ENCODE measurements around the gene GREM1. TPM values are rescaled to one million over a fixed set of nuclear protein-coding genes. Genes with fewer than 3 reads are reported as not detected.

Gene GREM1
- total RNA-seq, 4 donors from 2014 or later, result 0.31 to 1.0 (median 0.41) TPM; not detected in 1

DNA sequence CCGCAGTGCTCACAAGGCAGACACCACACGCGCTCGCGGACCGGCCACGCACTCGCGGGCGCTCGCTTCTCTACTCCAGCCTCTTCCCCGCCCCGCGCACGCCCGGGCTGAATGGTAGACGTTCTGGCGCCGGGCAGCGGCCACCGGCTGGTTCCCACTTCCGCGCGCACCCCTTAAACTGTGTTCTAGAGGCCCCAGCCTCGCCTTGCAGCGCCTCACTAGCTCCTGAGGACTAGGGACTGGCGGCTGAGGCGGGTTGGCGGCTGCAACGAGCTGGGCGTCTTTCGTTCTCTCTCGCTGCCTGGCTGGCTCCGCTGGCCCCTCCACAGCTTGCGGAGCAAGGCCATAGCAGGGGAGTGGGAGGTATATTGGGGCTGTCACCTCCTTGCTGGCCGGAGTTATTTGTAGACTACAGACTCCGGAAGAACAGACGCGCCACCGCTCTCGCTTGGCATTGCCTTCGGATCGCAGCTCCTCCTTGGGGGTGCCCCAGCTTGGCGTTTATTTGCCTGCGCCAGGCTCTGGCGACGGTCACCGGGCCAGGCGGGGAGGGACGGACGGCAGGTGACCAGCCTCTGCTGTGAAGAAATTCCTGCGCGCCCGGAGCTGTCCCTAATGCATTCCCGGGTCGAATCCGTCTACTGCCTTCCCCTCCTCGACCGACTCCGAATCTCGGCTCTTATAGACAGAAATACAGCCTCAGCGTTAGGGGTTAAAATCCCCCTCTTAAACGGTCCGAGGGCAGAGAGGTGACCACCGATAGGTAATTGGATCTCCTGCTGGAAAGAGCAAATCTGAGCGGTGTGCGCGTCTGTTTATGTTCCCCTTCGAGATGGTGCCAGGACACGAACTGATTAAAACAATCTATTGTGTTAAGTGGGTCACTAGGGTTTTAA lies 1.3 kb downstream of the GREM1 start:
- TF ChIP-seq, protein P1, sequence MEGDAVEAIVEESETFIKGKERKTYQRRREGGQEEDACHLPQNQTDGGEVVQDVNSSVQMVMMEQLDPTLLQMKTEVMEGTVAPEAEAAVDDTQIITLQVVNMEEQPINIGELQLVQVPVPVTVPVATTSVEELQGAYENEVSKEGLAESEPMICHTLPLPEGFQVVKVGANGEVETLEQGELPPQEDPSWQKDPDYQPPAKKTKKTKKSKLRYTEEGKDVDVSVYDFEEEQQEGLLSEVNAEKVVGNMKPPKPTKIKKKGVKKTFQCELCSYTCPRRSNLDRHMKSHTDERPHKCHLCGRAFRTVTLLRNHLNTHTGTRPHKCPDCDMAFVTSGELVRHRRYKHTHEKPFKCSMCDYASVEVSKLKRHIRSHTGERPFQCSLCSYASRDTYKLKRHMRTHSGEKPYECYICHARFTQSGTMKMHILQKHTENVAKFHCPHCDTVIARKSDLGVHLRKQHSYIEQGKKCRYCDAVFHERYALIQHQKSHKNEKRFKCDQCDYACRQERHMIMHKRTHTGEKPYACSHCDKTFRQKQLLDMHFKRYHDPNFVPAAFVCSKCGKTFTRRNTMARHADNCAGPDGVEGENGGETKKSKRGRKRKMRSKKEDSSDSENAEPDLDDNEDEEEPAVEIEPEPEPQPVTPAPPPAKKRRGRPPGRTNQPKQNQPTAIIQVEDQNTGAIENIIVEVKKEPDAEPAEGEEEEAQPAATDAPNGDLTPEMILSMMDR (IDR thresholded peaks at IDR 0.05 in 4 of 5, conservative IDR thresholded peaks at IDR 0.05 in 1 of 5), result no peak
- no peak for TF ChIP-seq POLR2A (IDR thresholded peaks at IDR 0.05)
- intact Hi-C loops (cut with DNase I; ENCODE audit: low total_unique reads) (no loop called here), in situ Hi-C loops (cut with MboI; ENCODE audit: low sequenced_read_pairs in 4 of 4) (no loop called here)
- Histone ChIP-seq H3K4me1 (no peaks in the 10 kb centered on the region), H3K9me3 (no peaks in the 10 kb centered on the region), H3K27me3 (peaks cover 48 to 70% (median 66%) of the 10 kb centered on the region in 3 donors), H3K36me3 (no peaks in the 10 kb centered on the region), H3K27ac (no peak overlapping the region), H3K4me3 (peak overlapping the region; percentile 5 to 40 (median 26))
- DNase-seq (no peak), ATAC-seq (no peak)

DNA sequence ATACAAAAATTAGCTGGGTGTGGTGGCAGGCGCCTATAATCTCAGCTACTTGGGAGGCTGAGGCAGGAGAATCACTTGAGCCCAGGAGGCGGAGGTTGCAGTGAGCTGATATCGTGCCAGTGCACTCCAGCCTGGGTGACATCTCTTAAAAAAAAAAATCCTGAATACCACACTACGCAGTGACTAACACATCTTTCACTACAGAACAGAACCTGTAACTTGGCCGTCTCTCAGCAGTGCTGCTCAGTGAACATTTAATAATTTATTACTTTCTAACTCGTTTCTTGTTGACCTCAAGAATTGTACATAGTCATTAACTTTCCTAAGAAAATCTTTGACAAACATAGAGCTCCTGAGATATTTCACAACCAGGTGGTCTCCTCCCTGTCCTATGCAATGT lies 3.8 kb downstream of the GREM1 start:
- intact Hi-C loops (cut with DNase I; ENCODE audit: low total_unique reads), result no loop called here
- no peak for TF ChIP-seq POLR2A (IDR thresholded peaks at IDR 0.05)
- TF ChIP-seq, protein P1 (IDR thresholded peaks at IDR 0.05 in 4 of 5, conservative IDR thresholded peaks at IDR 0.05 in 1 of 5), result no peak
- ATAC-seq (no peak), DNase-seq (no peak)
- Histone ChIP-seq H3K9me3 (no peaks in the 10 kb centered on the region), H3K27me3 (peaks cover 26 to 51% (median 41%) of the 10 kb centered on the region in 3 donors), H3K4me1 (no peaks in the 10 kb centered on the region), H3K27ac (no peak overlapping the region), H3K4me3 (no peak overlapping the region), H3K36me3 (no peaks in the 10 kb centered on the region)
- in situ Hi-C loops (cut with MboI; ENCODE audit: low sequenced_read_pairs in 4 of 4), result no loop called here

DNA sequence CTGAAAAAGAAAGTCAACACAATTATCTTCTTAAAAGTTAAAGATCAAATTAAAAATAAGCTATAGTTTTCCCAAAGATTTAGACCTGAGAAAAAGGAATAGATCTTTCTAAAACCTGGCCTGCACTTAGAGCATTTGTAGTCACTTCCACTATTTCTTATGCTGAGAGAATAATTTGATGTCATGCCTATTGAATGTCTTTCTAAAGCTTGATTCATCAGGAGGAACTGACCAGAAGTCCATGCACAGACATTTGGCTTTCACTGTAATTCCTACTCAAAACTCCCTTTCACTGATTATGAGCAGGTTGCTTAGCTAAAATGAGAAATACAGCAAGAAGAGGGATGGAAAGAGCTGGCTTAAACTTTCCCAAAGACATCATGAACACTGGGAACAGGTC lies 4.3 kb downstream of the GREM1 start:
- peaks cover 22 to 46% (median 35%) of the 10 kb centered on the region in 3 donors for H3K27me3 ChIP-seq
- ATAC-seq (no peak), DNase-seq (no peak)
- no peak overlapping the region for H3K27ac ChIP-seq
- H3K36me3 ChIP-seq, result no peaks in the 10 kb centered on the region
- intact Hi-C loops (cut with DNase I; ENCODE audit: low total_unique reads) (no loop called here), in situ Hi-C loops (cut with MboI; ENCODE audit: low sequenced_read_pairs in 4 of 4) (no loop called here)
- H3K9me3 ChIP-seq, result no peaks in the 10 kb centered on the region
- no peak overlapping the region for H3K4me3 ChIP-seq
- no peaks in the 10 kb centered on the region for H3K4me1 ChIP-seq
- TF ChIP-seq, protein P1 (IDR thresholded peaks at IDR 0.05 in 4 of 5, conservative IDR thresholded peaks at IDR 0.05 in 1 of 5), result no peak
- TF ChIP-seq POLR2A (IDR thresholded peaks at IDR 0.05), result no peak

DNA sequence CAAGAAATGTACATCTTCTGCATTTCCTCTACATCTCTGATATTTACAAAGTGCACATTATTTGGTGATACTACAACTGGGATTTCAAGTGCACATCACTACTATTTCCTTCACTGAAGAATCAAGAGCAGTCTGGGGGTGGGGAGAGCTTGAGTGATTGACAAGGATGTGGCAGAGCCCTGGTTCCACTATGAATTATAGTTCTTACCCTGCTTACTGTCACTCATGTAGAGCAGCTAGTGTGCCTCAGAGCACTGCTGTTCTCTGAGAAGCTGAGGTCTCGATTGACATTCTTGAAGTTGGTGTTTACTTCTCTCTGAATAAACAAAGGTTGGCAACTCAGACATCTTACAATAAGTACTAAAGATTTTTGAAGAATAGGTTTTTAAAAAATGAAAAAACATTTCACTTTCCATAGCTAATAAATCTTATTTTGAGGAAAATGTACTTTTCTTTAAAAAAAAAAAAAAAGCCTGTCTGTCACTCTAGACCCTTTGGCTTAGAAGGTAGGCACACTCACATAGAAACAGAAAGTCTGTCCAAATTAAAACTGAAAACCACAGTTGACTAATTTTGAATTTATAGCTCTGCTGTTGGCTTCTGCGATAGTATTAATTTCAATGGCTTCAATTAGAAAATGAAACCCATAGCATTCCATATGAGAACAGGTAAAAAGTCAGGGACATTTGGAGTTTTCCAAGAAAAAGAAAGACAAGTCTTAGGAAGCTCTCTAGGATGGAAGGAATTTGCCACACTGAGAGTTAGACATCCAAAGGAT lies 5.6 kb downstream of the GREM1 start:
- H3K36me3 ChIP-seq, result no peaks in the 10 kb centered on the region
- no peak overlapping the region for H3K27ac ChIP-seq
- no peak overlapping the region for H3K4me3 ChIP-seq
- ATAC-seq (no peak), DNase-seq (no peak)
- no peaks in the 10 kb centered on the region for H3K4me1 ChIP-seq
- H3K27me3 ChIP-seq, result peaks cover 18 to 36% (median 25%) of the 10 kb centered on the region in 3 donors
- intact Hi-C loops (cut with DNase I; ENCODE audit: low total_unique reads) (no loop called here), in situ Hi-C loops (cut with MboI; ENCODE audit: low sequenced_read_pairs in 4 of 4) (no loop called here)
- TF ChIP-seq, protein P1 (IDR thresholded peaks at IDR 0.05 in 4 of 5, conservative IDR thresholded peaks at IDR 0.05 in 1 of 5), result no peak
- no peak for TF ChIP-seq POLR2A (IDR thresholded peaks at IDR 0.05)
- H3K9me3 ChIP-seq, result peaks cover 0 to 3% (median 0%) of the 10 kb centered on the region in 3 donors
